Activated T-helper 1 cell treated with anti-CD3 and anti-CD28 coated beads, Interleukin-2, amount 50 U/mL, for 16 hours (primary cell): Measurements from ENCODE around the gene MCM3.

ENCODE experiments used
- DNase-seq, 2 donors: peaks; one replicate each; pipeline ENCODE4 v3.0.0-alpha.2; 2020; ENCODE audit warnings: low read depth in 1 of 2, low spot score in 1 of 2

The MCM3 gene

GRCh38 chr6:52253494-52253893, 31.0 kb downstream of the MCM3 start:
- DNase-seq: no peak

- no peak for DNase-seq
Measured at GRCh38 chr6:52251113-52251512, 33.4 kb downstream of the MCM3 start.

GRCh38 chr6:52249078-52249477, 35.5 kb downstream of the MCM3 start:
- no peak for DNase-seq

GRCh38 chr6:52245425-52245824, 39.1 kb downstream of the MCM3 start:
- no peak for DNase-seq

- DNase-seq: no peak
Measured at GRCh38 chr6:52244400-52244799, 40.1 kb downstream of the MCM3 start, which contains the start of gene IL17F. Gene IL17F (minus strand): TSS chr6:52244500. CDS start chr6:52244429, 71 bp downstream.

- no peak for DNase-seq
Measured at GRCh38 chr6:52243282-52243893, 41.2 kb downstream of the MCM3 start.

- no peak for DNase-seq
Measured at GRCh38 chr6:52241819-52242218, 42.7 kb downstream of the MCM3 start.

- no peak for DNase-seq
Measured at GRCh38 chr6:52233975-52234823, 50.3 kb downstream of the MCM3 start.

- DNase-seq: no peak
Measured at GRCh38 chr6:52233005-52233404, 51.5 kb downstream of the MCM3 start.

- DNase-seq: no peak
Measured at GRCh38 chr6:52231406-52232127, 53.0 kb downstream of the MCM3 start.

GRCh38 chr6:52230685-52231084, 53.9 kb downstream of the MCM3 start:
- DNase-seq: no peak

- peak in 1 of 2 donors; percentile 19 for DNase-seq
Measured at GRCh38 chr6:52227495-52227894, 57.0 kb downstream of the MCM3 start.

- no peak for DNase-seq
Measured at GRCh38 chr6:52221302-52221701, 63.2 kb downstream of the MCM3 start.

- no peak for DNase-seq
Measured at GRCh38 chr6:52217761-52218160, 66.8 kb downstream of the MCM3 start.

- no peak for DNase-seq
Measured at GRCh38 chr6:52216932-52217575, 67.5 kb downstream of the MCM3 start.

GRCh38 chr6:52215787-52216186, 68.8 kb downstream of the MCM3 start:
- DNase-seq: no peak
